ENCODE measurements around the gene SH3PXD2A.

SH3PXD2A gene

DNA sequence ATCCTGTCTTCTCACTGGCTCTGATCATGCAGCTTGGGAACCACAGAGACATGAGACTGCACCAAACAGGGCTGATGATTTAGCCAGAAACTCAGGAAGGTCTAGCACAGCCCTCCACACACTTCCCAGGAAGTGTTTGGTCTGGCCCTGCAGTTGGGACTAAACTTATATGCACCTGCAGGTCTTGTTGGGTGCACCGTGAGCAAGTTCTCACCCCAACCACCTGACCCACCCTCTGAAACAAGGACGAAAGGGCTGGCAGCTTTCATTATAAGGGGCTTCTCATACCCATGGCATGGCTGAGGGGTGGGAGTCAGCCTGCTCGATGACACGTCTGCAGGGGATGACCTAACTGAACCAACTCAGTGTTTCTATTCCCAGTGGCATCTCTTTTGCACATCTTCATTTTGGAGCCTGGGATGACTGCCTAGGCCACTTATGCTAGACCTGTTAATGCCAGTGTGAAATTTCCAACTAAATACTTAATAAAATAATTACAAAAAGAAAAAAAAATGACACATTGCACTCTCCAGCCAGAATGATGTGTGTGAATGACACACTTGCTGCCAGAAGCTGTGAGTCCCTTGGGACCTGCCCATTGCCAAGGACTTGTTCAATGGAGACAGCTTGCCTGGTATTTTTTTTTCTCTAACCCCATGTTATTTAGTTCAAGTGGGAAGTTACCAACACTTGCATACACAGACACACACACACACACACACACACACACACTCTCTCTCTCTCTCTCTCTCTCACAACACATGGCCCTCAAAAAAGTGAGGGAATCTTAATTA is 259.2 kb downstream of the SH3PXD2A start:
- no peak for DNase-seq

DNA sequence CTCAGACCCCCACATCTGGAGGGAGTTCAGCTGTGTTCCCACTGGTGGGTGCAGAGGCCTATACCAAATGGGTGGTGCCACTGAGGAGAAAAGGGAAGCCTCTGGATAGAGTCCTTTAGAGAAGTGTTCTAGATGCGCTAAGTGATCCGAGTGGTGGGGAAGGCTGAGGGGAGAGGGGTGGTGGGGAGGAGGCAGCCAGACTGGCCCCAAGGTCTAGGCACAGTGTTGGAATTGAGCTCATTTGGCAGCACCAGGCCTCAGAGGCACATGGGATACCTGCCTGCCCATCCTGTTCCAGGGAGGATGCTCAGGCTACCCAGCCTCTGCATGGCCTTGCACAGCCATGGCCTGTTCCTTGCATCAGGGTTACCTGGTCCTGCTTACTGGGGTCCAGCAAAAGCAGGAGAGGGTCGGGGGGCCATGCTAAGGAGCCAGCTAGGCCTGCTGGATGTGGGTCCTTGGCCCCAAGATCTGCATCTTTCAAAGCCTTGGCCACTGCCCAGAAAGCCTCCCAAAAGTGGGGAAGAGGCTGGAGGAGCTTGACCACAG is 262.3 kb downstream of the SH3PXD2A start:
- DNase-seq = no peak

GRCh38 chr10:103592186-103593021 is 263.0 kb downstream of the SH3PXD2A start:
- DNase-seq = peak; percentile 14

- no peak for DNase-seq
These were observed 264.6 kb downstream of the SH3PXD2A start for GRCh38 chr10:103590744-103591291.

- no peak for DNase-seq
These were observed 265.3 kb downstream of the SH3PXD2A start for GRCh38 chr10:103590060-103590459.

DNA sequence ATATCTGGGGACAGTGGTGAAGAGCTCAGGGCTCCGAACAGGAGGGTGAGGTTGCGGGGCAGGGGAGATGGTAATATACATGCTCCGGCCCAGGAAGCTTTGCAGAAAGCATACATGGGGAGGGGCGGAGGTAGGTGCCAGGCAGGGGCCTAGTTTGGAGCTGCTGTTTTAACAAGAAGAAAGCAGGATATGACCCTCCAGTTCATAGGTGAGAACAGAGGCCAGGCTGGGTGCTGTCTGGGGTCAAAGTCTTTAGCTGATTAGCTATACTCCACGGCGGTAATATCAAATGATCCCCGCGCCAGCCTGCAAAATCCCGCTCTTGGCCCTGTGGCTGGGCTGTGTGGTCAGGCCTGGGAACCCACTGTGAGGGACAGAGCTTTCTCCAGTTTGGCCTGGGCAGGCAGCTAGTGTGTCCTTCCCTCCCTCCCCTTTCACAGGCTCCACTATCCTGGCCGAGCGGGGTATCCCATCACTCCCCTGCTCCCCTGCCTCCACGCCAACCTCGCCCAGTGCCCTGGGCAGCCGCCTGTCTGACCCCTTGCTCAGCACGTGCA is 266.2 kb downstream of the SH3PXD2A start:
- no peak for DNase-seq

- DNase-seq = no peak
These were observed 268.3 kb downstream of the SH3PXD2A start for GRCh38 chr10:103587073-103587472.

- no peak for DNase-seq
These were observed 270.4 kb downstream of the SH3PXD2A start for GRCh38 chr10:103585011-103585405.

DNA sequence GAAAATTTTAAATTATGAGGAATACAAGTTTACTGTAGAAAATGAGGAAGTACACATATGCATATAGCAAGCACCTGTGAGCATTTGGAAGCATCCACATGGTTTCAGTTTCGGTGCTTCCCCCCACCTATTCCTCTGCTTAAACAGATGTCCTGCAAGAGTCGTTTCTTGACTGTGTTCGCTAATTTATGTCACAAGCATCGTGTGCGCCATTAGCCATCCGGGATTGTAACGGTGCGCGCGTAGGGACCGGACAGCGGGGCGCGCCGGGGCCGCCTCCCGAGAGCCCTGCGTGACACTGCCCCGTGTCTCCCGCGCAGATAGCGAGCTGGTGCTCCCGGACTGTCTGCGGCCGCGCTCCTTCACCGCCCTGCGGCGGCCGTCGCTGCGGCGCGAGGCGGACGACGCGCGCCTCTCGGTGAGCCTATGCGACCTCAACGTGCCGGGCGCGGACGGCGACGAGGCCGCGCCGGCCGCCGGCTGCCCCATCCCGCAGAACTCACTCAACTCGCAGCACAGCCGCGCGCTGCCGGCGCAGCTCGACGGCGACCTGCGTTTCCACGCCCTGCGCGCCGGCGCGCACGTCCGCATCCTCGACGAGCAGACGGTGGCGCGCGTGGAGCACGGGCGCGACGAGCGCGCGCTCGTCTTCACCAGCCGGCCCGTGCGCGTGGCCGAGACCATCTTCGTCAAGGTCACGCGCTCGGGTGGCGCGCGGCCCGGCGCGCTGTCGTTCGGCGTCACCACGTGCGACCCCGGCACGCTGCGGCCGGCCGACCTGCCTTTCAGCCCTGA is 271.0 kb downstream of the SH3PXD2A start:
- peak; percentile 75 for DNase-seq

DNA sequence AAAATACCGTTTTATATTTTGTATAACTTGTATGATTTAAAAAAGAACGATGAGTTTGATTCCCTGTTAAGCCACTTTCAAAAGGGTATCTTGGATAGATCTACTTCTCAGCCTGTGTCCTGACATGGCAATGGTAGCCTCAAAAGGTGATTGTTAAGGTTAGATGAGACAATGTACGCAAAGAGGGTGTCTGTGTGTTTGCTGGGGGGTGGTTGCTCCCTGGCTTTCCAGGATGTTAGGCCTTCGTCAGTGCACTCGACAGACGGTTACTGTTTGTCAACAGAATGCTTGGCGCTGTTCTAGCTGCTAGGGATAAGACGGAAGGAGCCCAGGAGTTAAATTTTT is 271.5 kb downstream of the SH3PXD2A start:
- DNase-seq = no peak

DNA sequence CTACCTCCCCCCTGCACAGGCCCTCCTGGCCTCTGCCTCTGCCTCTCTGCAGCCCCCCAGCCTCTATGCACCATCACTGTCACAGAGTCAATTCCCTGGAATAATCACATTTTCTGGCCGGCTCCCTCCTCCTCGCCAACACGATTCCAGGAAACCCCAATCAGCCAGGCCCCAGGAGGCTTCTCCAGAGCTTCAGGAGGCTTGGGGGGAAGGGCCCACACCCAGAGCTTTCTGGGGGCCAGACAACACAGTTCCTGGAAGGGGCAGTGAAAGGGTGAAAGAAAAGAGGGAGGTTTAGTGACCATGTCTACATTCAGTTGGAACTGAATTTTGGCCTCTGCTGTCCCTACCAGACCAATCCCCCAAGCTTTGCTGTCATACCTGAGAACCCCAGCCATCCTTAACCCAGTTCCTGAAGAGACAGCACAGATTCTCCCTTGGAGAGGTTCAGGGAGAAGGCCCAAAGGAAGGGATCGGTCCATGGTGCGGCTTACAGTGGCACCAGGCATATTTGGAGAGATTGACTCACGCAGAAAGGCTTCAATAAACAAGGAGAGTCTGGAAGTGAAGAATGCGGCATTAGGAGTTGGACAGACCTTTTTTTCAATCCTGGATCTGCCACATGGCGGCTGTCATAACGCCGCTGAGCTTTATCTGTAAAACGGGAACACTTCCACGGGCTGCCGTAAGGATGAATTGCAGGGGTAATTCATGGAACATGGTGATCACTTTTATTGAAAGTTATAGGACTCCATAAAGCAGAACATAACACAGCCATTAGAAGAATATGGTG is 272.8 kb downstream of the SH3PXD2A start:
- no peak for DNase-seq

DNA sequence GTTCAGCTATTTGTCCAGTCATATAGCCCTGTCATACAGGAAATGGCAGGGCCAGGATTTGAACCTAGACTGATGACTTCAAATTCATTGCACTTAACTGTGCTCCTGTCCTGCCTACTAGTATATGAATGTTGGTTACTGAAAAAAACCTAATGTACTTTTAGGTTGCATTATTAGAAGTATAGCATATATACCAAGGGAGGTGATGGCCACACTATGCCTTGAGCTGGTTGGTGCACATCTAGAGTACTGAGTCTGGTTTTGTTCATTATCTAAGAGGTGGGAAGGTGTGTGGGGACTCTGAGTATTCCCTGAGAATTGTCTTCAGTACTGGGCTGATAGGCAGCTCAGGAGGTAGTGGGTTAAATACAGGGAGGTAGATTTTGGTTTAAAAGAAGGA is 273.9 kb downstream of the SH3PXD2A start:
- DNase-seq = no peak

GRCh38 chr10:103580430-103580829 is 274.9 kb downstream of the SH3PXD2A start:
- DNase-seq = no peak

- no peak for DNase-seq
These were observed 275.4 kb downstream of the SH3PXD2A start for GRCh38 chr10:103580011-103580410.

GRCh38 chr10:103578782-103579382 is 276.5 kb downstream of the SH3PXD2A start:
- DNase-seq = no peak

DNA sequence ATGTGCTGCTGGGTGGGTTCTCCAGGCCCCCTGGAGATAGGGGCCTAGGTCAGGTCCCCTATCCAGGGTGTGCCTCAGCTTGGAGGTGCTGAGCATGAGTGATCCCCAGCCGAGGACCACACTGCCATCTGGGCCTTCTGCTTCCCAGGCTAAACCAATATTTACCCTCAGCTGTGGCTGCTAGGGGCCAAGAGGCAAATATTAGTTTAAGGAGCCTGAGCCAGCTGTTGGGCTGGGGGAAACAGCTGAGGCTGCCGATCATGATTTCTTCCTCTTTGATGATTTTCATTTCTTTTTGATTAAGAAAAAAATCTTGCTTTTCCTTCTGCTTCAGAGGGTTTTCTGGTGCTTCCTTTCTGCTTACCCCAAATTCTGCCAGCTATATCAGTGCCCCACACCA is 278.5 kb downstream of the SH3PXD2A start:
- DNase-seq = no peak

GRCh38 chr10:103576076-103576471 is 279.3 kb downstream of the SH3PXD2A start:
- DNase-seq = no peak

GRCh38 chr10:103575416-103576075 is 279.8 kb downstream of the SH3PXD2A start:
- DNase-seq = no peak

DNA sequence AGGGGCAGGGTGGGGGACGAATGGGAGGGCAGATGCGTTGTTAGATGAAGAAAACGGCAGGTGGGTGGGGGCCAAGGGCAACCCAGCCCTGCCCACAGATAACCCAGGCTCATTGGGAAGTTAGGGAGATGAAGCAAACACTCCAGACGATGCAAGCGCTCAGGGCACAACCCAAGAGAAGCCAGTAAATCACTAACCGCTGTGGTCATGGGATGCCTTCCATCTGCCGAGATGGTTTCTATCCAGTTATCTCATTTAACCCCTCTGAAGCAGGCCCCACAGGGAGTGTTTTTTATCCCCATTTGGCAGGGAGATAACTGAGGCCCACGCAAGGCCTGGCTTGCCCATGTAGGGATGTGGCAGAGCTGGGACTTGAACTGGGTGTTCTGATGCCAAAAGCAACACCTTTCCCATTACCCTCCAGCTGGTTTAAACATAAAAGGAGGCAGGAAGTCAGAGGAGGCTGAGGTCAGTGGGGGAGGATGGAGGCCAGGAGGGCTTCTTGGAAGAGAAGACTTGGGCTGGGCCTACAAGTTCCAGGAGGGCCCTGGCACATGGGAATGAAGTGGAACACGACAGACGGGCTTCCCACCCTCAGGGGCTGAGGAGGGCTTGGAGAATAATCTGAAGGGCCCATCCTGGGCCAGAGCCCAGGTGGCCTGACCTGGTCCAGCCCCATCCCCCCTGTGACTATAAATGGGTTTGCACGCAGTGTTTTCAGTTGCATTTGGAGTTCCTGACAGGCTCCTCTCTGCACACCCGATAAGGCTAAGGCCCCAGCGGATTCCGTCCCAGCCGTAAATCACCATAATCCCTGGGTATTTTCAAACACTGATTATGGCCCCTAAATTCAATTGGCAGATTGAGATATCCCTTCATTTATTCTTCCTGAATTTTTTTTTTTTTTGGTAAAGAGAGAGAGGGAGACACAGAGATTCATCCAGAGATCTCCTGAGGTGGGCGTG is 281.0 kb downstream of the SH3PXD2A start:
- no peak for DNase-seq

- DNase-seq = no peak
These were observed 282.2 kb downstream of the SH3PXD2A start for GRCh38 chr10:103573205-103573487.
